IMR-90 (cell line): Measurements from ENCODE around the gene COG3. TPM values are rescaled to one million over a fixed set of nuclear protein-coding genes. Genes with fewer than 3 reads are reported as not detected.

Experiments
- ATAC-seq: fragments of 200-7000 bp; cut with Tn5 transposase; 2 replicates; pipeline ENCODE4 v1.9.1; 2020; ENCODE audit warnings: low read depth, mild to moderate bottlenecking, moderate library complexity
- BruUV-seq: library from RNA; stranded (reverse); fragments of 400-500 nt; replicated peaks from 2 replicates; lab custom pipeline; 2021; lab: Mats Ljungman, UMichigan
- CTCF ChIA-PET: fragments of 300-600 bp; formaldehyde crosslinking; extraction: SDS; loops from one replicate; lab custom pipeline; 2021; ENCODE audit warnings: antibody characterized with exemption; lab: Yijun Ruan, JAX
- POLR2A ChIA-PET: fragments of 300-600 bp; sonication (Branson Sonifier 250); formaldehyde crosslinking; loops from one replicate; lab custom pipeline; 2022; ENCODE audit warnings: antibody characterized with exemption; ENCODE audit not compliant: unreplicated experiment; lab: Charles Lee
- DNase-seq: peaks from one replicate; pipeline ENCODE4 v3.0.0; 2013
- H2AFZ ChIP-seq: replicated peaks from 2 replicates; pipeline ENCODE3; 2013; ENCODE audit warnings: low read length, mild to moderate bottlenecking; ENCODE audit not compliant: poor library complexity
- H2AK5ac ChIP-seq: 2 replicates; pipeline ENCODE4 v1.6.1; 2013; ENCODE audit warnings: low read depth, low read length, inconsistent platforms
- H2AK9ac ChIP-seq: replicated peaks from 2 replicates; pipeline ENCODE3; 2013; ENCODE audit warnings: mild to moderate bottlenecking, low read depth, low read length, moderate library complexity; ENCODE audit not compliant: poor library complexity
- H2BK120ac ChIP-seq: 2 replicates; pipeline ENCODE4 v1.6.1; 2013; ENCODE audit warnings: low read depth, low read length, inconsistent platforms
- H2BK15ac ChIP-seq: 3 replicates; pipeline ENCODE4 v1.6.1; 2013; ENCODE audit warnings: low read depth, low read length, inconsistent platforms
- H2BK20ac ChIP-seq: 2 replicates; pipeline ENCODE4 v1.6.1; 2013; ENCODE audit warnings: low read depth, mild to moderate bottlenecking, inconsistent platforms, low read length, moderate library complexity
- H2BK5ac ChIP-seq: 2 replicates; pipeline ENCODE4 v1.6.1; 2013; ENCODE audit warnings: mild to moderate bottlenecking, low read depth, low read length, inconsistent platforms; ENCODE audit not compliant: poor library complexity, severe bottlenecking
- H3K14ac ChIP-seq: replicated peaks from 2 replicates; pipeline ENCODE4 v1.6.1; 2013; ENCODE audit warnings: low read depth, low read length, inconsistent platforms
- H3K18ac ChIP-seq: 2 replicates; pipeline ENCODE4 v1.6.1; 2013; ENCODE audit warnings: low read depth, low read length, control low read depth
- H3K23ac ChIP-seq: 2 replicates; pipeline ENCODE4 v1.6.1; 2013; ENCODE audit warnings: low read depth, low read length, inconsistent platforms
- H3K27ac ChIP-seq: 2 replicates; pipeline ENCODE4 v1.5.1; 2013; ENCODE audit warnings: mild to moderate bottlenecking, control low read depth, low read length; ENCODE audit not compliant: insufficient read depth
- H3K27me3 ChIP-seq: 2 replicates; pipeline ENCODE4 v1.6.1; 2013; ENCODE audit warnings: low read length; ENCODE audit not compliant: control insufficient read depth, insufficient read depth
- H3K36me3 ChIP-seq: 2 replicates; pipeline ENCODE4 v1.6.1; 2013; ENCODE audit warnings: low read length, mixed read lengths; ENCODE audit not compliant: control insufficient read depth, insufficient read depth
- H3K4ac ChIP-seq: 2 replicates; pipeline ENCODE4 v1.6.1; 2013; ENCODE audit warnings: low read depth, low read length, inconsistent platforms
- H3K4me1 ChIP-seq: 2 replicates; pipeline ENCODE4 v1.6.1; 2013; ENCODE audit warnings: low read length, mixed read lengths; ENCODE audit not compliant: control insufficient read depth, insufficient read depth
- H3K4me2 ChIP-seq: 2 replicates; pipeline ENCODE4 v1.6.1; 2013; ENCODE audit warnings: low read depth, mild to moderate bottlenecking, control low read depth, low read length, moderate library complexity
- H3K4me3 ChIP-seq: 2 replicates; pipeline ENCODE4 v1.5.1; 2013; ENCODE audit warnings: low read depth, mild to moderate bottlenecking, control low read depth, low read length, moderate library complexity; ENCODE audit not compliant: insufficient read depth
- H3K56ac ChIP-seq: 2 replicates; pipeline ENCODE4 v1.6.1; 2013; ENCODE audit warnings: low read length, inconsistent platforms; ENCODE audit not compliant: insufficient read depth; ENCODE audit errors: extremely low read depth
- H3K79me1 ChIP-seq, 2 experiments: 2 replicates each; pipeline ENCODE4 v1.6.1; 2013; ENCODE audit warnings: low read length in 2 of 2, inconsistent platforms in 1 of 2, low read depth in 1 of 2
- H3K9ac ChIP-seq: 2 replicates; pipeline ENCODE4 v1.6.1; 2013; ENCODE audit warnings: low read depth, low read length, control low read depth
- H3K9me1 ChIP-seq: 2 replicates; pipeline ENCODE4 v1.6.1; 2013; ENCODE audit warnings: low read length, inconsistent platforms; ENCODE audit not compliant: insufficient read depth
- H3K9me3 ChIP-seq: 2 replicates; pipeline ENCODE4 v1.6.1; 2013; ENCODE audit warnings: low read length; ENCODE audit not compliant: control insufficient read depth, insufficient read depth
- H4K20me1 ChIP-seq: 2 replicates; pipeline ENCODE4 v1.6.1; 2013; ENCODE audit warnings: low read length, inconsistent platforms; ENCODE audit not compliant: insufficient read depth
- H4K5ac ChIP-seq: 2 replicates; pipeline ENCODE4 v1.6.1; 2013; ENCODE audit warnings: mild to moderate bottlenecking, low read depth, low read length, control low read depth
- H4K8ac ChIP-seq, 2 experiments: 2 replicates each; pipeline ENCODE4 v1.6.1; 2013; ENCODE audit warnings: low read depth in 2 of 2, low read length in 2 of 2, control low read depth in 1 of 2, inconsistent platforms in 1 of 2
- H4K91ac ChIP-seq: 2 replicates; pipeline ENCODE4 v1.6.1; 2013; ENCODE audit warnings: low read depth, low read length, inconsistent platforms; ENCODE audit not compliant: insufficient read depth
- BHLHE40 ChIP-seq: fragments of 150-350 bp; IDR thresholded peaks from 2 replicates; pipeline ENCODE4 v1.6.1; 2016; ENCODE audit warnings: mild to moderate bottlenecking, low read depth, low read length
- CEBPB ChIP-seq: IDR thresholded peaks from 2 replicates; pipeline ENCODE4 v1.6.1; 2012; ENCODE audit warnings: low read depth, low read length, improper control_type of control experiment
- CHD1 ChIP-seq: IDR thresholded peaks from 2 replicates; pipeline ENCODE4 v1.6.1; 2012; ENCODE audit warnings: low read depth, low read length, improper control_type of control experiment
- FOS ChIP-seq: fragments of 150-350 bp; IDR thresholded peaks from 2 replicates; pipeline ENCODE4 v1.6.1; 2016; ENCODE audit warnings: low read depth, low read length
- MAFK ChIP-seq: IDR thresholded peaks from 2 replicates; pipeline ENCODE4 v1.6.1; 2012; ENCODE audit warnings: low read depth, low read length, improper control_type of control experiment
- MAZ ChIP-seq: IDR thresholded peaks from 2 replicates; pipeline ENCODE4 v1.6.1; 2012; ENCODE audit warnings: low read depth, mild to moderate bottlenecking, low read length, improper control_type of control experiment, moderate library complexity, borderline replicate concordance
- MXI1 ChIP-seq: IDR thresholded peaks from 2 replicates; pipeline ENCODE4 v1.6.1; 2012; ENCODE audit warnings: low read depth, mild to moderate bottlenecking, low read length, moderate library complexity, borderline replicate concordance
- NFE2L2 ChIP-seq: fragments of 150-350 bp; IDR thresholded peaks from 2 replicates; pipeline ENCODE4 v1.6.1; 2016; ENCODE audit warnings: low read depth, mild to moderate bottlenecking, low read length
- POLR2A ChIP-seq: IDR thresholded peaks from 2 replicates; pipeline ENCODE4 v1.6.1; 2012; ENCODE audit warnings: mild to moderate bottlenecking, low read depth, low read length
- RAD21 ChIP-seq: IDR thresholded peaks from 2 replicates; pipeline ENCODE4 v1.6.1; 2012; ENCODE audit warnings: low read length, improper control_type of control experiment
- RCOR1 ChIP-seq: IDR thresholded peaks from 2 replicates; pipeline ENCODE4 v1.6.1; 2012; ENCODE audit warnings: mild to moderate bottlenecking, low read length, improper control_type of control experiment; ENCODE audit not compliant: insufficient replicate concordance
- SMC3 ChIP-seq: fragments of 150-350 bp; IDR thresholded peaks from 2 replicates; pipeline ENCODE4 v1.6.1; 2016; ENCODE audit warnings: low read depth, mild to moderate bottlenecking, antibody characterized with exemption, low read length, moderate library complexity
- WGBS, 2 experiments: methylation state at CpG; one replicate each; pipeline versions ENCODE4 v1.1.5 to v1.1.7; 2013; ENCODE audit warnings: missing lambda C conversion rate in 2 of 2; ENCODE audit not compliant: insufficient read length in 1 of 2; ENCODE audit errors: extremely low coverage in 2 of 2; 5-methylcytosine and 5-hydroxymethylcytosine counted together
- dilution Hi-C: fragments of 300-500 bp; cut with HindIII; formaldehyde crosslinking; loops from one replicate; pipeline ENCODE4 v1.14.3; 2018; ENCODE audit warnings: low sequenced_read_pairs; ENCODE audit not compliant: unreplicated experiment
- in situ Hi-C: fragments of 300-500 bp; cut with MboI; formaldehyde crosslinking; loops from 3 replicates; pipeline ENCODE4 v1.14.3; 2019; ENCODE audit warnings: low sequenced_read_pairs, inconsistent platforms, mixed read lengths
- intact Hi-C: fragments of 100-400 bp; cut with micrococcal nuclease; formaldehyde crosslinking; loops from 2 replicates; pipeline ENCODE4 v1.10.0; 2022
- polyA plus RNA-seq, 3 experiments: library from polyadenylated mRNA; depleted of rRNA; stranded (reverse); fragments of >200 nt; gene quantifications; 2 replicates each; pipeline ENCODE4 v1.2.3, GENCODE V29; 2012; ENCODE audit warnings: low replicate concordance in 1 of 3
- total RNA-seq: library from RNA; depleted of rRNA; stranded (reverse); fragments of >200 nt; gene quantifications from 2 replicates; pipeline ENCODE4 v1.2.3, GENCODE V29; 2012
- TF ChIP-seq, protein P1 (sequence below): fragments of 150-350 bp; IDR thresholded peaks from 2 replicates; pipeline ENCODE4 v1.6.1; 2016; ENCODE audit warnings: low read depth, mild to moderate bottlenecking, low read length, moderate library complexity, borderline replicate concordance
- TF ChIP-seq, protein P2 (sequence below): conservative IDR thresholded peaks from 2 replicates; pipeline ENCODE4 v1.5.1; 2012; ENCODE audit warnings: mild to moderate bottlenecking, low read depth, low read length, improper control_type of control experiment
- TF ChIP-seq, protein P3 (sequence below): fragments of 150-350 bp; IDR thresholded peaks from 2 replicates; pipeline ENCODE4 v1.6.1; 2017; ENCODE audit warnings: mild to moderate bottlenecking, antibody characterized with exemption, low read length, low read depth

COG3 gene
- total and polyA plus RNA-seq, 2 of the 4 experiments (the other 2 are of a cell fraction): 21.7 to 31.9 TPM

DNA sequence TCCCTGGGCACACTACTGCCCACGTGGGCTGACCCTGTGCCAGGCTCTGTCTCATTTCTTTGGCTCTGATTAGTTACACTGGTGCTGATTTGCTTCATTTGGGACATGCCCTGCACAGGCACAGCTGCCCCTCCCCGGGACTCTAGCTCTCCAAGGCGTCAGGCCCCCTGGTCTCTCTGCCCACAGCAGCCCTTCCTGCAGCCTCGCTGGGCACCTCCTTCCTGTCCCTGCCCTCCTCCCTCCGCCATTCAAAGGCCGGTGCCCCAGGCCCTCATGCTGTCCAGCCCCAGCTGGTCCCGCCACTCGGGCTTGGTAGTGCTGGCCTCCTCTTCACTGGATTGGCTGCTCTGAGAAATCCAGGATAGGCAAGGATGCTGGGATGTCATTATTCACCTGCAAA is 77.7 kb downstream of the COG3 start:
- in situ Hi-C loops (no loop called here), dilution Hi-C loops (no loop called here), intact Hi-C loops (no loop called here)
- no TSS peak for BruUV-seq
- no peak overlapping the region for H3K14ac ChIP-seq
- H2BK5ac ChIP-seq: no peak overlapping the region
- no peak overlapping the region for H2BK20ac ChIP-seq
- peaks cover 4% of the 10 kb centered on the region for H3K27me3 ChIP-seq
- no peak overlapping the region for H4K5ac ChIP-seq
- no peak overlapping the region for H3K18ac ChIP-seq
- 0 out of 2 replicates have a peak, but pooled peaks cover 4% of the 10 kb centered on the region for H3K36me3 ChIP-seq
- H4K8ac ChIP-seq: no peak overlapping the region
- peaks cover 3% of the 10 kb centered on the region; the same call in 1 of the 2 replicates for H3K4me1 ChIP-seq
- no peak overlapping the region for H3K56ac ChIP-seq
- no peak overlapping the region for H2AK5ac ChIP-seq
- H3K27ac ChIP-seq: no peak overlapping the region
- no peaks in the 10 kb centered on the region for H3K79me1 ChIP-seq
- no peak overlapping the region for H3K4me3 ChIP-seq
- no peak overlapping the region for H3K9ac ChIP-seq
- TF ChIP-seq CEBPB: no peak
- TF ChIP-seq POLR2A: no peak
- no peak for TF ChIP-seq NFE2L2
- TF ChIP-seq SMC3: no peak
- TF ChIP-seq MXI1: no peak
- no peak for TF ChIP-seq RCOR1
- no peak for TF ChIP-seq FOS
- TF ChIP-seq RAD21: no peak
- no peak for TF ChIP-seq BHLHE40
- TF ChIP-seq MAFK: no peak
- TF ChIP-seq, protein P1, sequence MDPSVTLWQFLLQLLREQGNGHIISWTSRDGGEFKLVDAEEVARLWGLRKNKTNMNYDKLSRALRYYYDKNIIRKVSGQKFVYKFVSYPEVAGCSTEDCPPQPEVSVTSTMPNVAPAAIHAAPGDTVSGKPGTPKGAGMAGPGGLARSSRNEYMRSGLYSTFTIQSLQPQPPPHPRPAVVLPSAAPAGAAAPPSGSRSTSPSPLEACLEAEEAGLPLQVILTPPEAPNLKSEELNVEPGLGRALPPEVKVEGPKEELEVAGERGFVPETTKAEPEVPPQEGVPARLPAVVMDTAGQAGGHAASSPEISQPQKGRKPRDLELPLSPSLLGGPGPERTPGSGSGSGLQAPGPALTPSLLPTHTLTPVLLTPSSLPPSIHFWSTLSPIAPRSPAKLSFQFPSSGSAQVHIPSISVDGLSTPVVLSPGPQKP: no peak
- TF ChIP-seq, protein P2, sequence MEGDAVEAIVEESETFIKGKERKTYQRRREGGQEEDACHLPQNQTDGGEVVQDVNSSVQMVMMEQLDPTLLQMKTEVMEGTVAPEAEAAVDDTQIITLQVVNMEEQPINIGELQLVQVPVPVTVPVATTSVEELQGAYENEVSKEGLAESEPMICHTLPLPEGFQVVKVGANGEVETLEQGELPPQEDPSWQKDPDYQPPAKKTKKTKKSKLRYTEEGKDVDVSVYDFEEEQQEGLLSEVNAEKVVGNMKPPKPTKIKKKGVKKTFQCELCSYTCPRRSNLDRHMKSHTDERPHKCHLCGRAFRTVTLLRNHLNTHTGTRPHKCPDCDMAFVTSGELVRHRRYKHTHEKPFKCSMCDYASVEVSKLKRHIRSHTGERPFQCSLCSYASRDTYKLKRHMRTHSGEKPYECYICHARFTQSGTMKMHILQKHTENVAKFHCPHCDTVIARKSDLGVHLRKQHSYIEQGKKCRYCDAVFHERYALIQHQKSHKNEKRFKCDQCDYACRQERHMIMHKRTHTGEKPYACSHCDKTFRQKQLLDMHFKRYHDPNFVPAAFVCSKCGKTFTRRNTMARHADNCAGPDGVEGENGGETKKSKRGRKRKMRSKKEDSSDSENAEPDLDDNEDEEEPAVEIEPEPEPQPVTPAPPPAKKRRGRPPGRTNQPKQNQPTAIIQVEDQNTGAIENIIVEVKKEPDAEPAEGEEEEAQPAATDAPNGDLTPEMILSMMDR: no peak
- TF ChIP-seq CHD1: no peak
- TF ChIP-seq, protein P3, sequence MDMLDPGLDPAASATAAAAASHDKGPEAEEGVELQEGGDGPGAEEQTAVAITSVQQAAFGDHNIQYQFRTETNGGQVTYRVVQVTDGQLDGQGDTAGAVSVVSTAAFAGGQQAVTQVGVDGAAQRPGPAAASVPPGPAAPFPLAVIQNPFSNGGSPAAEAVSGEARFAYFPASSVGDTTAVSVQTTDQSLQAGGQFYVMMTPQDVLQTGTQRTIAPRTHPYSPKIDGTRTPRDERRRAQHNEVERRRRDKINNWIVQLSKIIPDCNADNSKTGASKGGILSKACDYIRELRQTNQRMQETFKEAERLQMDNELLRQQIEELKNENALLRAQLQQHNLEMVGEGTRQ: no peak
- TF ChIP-seq MAZ: no peak
- H2BK15ac ChIP-seq: no peak overlapping the region
- CTCF ChIA-PET: no interaction called here
- H3K23ac ChIP-seq: no peak overlapping the region
- peaks cover 4% of the 10 kb centered on the region; the same call in 1 of the 2 replicates for H4K20me1 ChIP-seq
- no peak overlapping the region for H3K4ac ChIP-seq
- 81% methylated on average over 2 of the region's 8 CpGs; no CpG with 5 or more reads in 1 of the 2 experiments for WGBS, 2 experiments
- POLR2A ChIA-PET: no interaction called here
- no peak overlapping the region for H4K91ac ChIP-seq
- H3K4me2 ChIP-seq: no peak overlapping the region
- no peak overlapping the region for H2AK9ac ChIP-seq
- no peak for ATAC-seq
- H2AFZ ChIP-seq: no peak overlapping the region
- DNase-seq: no peak
- no peaks in the 10 kb centered on the region for H3K9me3 ChIP-seq
- peaks cover 4% of the 10 kb centered on the region; the same call in 1 of the 2 replicates for H3K9me1 ChIP-seq
- no peak overlapping the region for H2BK120ac ChIP-seq
